Regular cardiac myocyte (primary cell): ENCODE measurements around the gene ERMARD. TPM values are rescaled to one million over a fixed set of nuclear protein-coding genes. Genes with fewer than 3 reads are reported as not detected.

Source experiments
- total RNA-seq: library from RNA; depleted of rRNA; stranded (reverse); fragments of >200 nt; gene quantifications from 2 replicates; pipeline ENCODE4 v1.2.3, GENCODE V29; 2014

The ERMARD gene
- 15.5 and 17.2 TPM in 2 replicates for total RNA-seq

GRCh38 chr6:169751242-169752073, at the start of gene ERMARD, which contains the start of gene DYNLT2:
ERMARD (plus strand) TSS chr6:169751622; CDS start chr6:169751658, 36 bp downstream.
DYNLT2 (minus strand) TSS chr6:169751572; CDS start chr6:169751458, 114 bp downstream.

GRCh38 chr6:169701954-169702839, 49.2 kb upstream of the ERMARD start, which contains the start of the genes C6orf120 and WDR27:
C6orf120 (plus strand) TSS chr6:169702126; CDS start chr6:169702460, 334 bp downstream.
WDR27 (minus strand) TSS chr6:169702029; CDS start chr6:169689005, 13,024 bp downstream.

GRCh38 chr6:169724494-169725124, 26.8 kb upstream of the ERMARD start, which contains the start of gene PHF10:
PHF10 (minus strand) TSS chr6:169724500; CDS start chr6:169723931, 569 bp downstream.

Other genes with a start within 250 kb of the ERMARD start
- 13.8 and 17.4 TPM in 2 replicates for gene WDR27, start 49.6 kb upstream of the ERMARD start, total RNA-seq
- 44.7 and 44.8 TPM in 2 replicates for gene C6orf120, start 49.5 kb upstream of the ERMARD start, total RNA-seq
- 16.5 and 25.1 TPM in 2 replicates for gene PHF10, start 27.1 kb upstream of the ERMARD start, total RNA-seq
- 0.58 and 2.0 TPM in 2 replicates for gene DYNLT2, start 50 bp upstream of the ERMARD start, total RNA-seq